Measurements from ENCODE around the gene SKP2.

Gene SKP2

DNA sequence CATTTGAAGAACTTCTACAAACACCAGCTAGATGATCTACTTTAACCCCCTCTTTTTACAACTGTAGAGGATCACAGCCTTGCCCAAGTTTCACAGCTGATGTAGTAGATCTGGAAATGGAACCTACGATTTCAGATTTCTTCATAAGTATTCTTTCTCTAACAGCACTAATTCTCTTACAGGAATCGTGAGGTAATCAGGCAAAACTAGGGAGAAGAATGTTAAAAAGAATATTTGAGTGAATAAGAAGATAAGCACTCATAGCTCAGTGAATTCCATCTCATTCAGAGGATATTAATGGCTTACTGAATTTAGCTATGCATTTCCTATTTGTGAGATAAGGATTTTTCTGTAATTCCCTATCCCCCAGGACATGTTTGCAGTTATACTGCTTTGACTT lies 47.7 kb downstream of the SKP2 start:
- no peak for DNase-seq (ENCODE audit: low spot score)

DNA sequence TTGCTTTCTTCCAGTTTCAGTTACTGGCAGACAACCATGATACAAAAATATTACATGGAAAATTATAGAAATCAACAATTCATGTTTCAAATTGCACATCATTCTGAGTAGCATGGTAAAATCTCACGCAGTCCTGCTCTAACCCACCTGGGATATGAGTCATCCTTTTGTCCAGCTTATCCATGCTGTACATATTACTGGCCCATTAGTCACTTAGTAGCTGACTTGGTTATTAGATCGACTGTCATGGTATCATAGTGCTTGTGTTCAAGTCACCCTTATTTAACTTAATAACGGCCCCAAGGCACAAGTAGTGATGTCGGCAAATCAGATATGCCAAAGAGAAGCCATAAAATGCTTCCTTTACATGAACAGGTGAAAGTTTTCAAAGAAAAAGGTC lies 48.6 kb downstream of the SKP2 start:
- DNase-seq (ENCODE audit: low spot score), result no peak

DNA sequence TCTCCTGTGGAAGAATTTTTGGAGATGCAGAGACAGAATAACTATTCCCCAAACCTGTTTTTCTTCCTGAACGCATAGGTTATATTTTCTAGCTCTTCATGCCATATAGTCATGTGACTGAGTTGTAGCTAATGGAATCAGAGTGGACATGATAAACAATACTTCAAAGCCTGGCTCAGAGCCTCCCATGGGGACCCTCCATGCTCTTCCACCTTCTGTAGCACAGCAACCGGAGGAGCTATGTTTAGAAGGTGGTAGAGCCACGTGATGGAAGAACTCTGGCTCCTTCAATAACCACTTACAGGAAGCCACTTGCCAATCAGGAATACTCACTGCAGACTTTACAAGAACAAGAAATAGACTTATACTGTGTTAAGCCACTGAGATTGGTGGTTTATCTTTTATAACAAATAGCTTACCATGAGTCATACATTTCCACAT lies 50.6 kb downstream of the SKP2 start:
- DNase-seq (ENCODE audit: low spot score), result peak; percentile 8

DNA sequence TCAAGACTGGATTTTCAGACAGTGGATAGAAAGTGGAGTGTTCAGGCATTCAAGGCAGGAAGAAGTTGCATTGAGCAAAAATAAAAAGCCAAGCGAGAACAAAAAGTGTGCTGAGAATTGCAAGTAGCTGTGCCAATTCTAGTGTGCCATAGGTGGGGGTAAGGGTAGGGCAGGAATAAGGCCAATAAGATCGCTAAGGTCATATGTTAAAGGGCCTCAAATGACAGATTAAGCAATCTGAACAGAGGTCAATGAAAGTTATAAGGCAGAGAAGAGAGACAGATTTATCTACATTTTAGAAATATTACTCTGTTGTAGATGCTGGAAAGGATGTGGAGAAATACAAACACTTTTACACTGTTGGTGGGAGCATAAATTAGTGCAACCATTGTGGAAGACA lies 53.4 kb downstream of the SKP2 start:
- no peak for DNase-seq (ENCODE audit: low spot score)

DNA sequence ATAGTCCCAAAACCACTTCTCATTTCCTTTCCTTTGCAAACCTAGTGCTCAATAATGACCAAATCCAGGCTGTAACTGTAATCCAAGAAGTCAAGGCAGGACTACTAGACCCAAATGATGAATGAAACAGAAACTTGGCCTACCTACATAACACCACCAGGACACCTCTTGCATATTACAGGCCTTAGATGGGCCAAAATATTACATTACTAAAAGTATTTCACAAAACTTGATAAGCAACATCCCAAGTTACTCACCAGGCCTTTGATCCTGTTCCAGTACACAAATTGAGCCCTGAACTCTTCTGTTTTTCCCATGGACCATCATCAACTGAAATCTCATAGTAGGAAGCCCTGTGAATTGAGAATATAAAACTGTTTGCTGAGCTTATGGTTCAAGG lies 55.0 kb downstream of the SKP2 start:
- DNase-seq (ENCODE audit: low spot score), result no peak

DNA sequence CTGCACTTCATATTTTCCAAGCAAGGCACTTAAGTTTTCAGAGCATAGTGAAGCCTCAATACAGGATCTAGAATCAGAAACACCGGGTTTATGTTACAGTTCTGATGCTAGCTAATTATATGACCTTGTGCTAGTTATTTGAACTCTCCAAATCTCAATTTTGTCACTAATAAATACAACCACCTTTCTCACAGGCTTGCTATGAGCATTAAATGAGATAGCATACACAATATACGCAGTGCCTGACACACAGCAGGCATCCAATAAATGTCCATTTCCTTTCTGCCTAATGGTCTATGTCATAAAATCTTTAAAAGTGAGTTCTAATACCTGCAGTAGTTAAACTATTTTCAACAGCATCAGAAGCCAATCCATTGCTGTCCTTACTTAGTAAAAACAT lies 56.9 kb downstream of the SKP2 start:
- no peak for DNase-seq (ENCODE audit: low spot score)

DNA sequence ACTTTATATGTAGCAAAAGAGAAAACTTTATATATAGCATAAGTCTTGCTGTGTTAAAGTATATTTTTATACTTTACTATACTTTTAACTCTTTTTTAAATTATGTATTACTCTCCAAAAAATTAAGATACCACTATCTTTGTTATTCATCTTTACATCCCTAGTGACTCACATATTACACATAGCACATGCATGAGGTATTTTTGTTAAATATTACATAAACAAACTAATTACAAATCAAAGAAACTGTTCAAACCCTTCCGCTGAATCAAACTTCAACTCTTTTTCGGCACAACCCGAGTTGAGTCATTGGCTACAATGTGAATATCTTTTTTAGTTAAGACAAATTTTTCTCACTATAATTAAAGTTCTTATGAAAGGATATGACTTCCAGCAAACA lies 57.8 kb downstream of the SKP2 start:
- no peak for DNase-seq (ENCODE audit: low spot score)

DNA sequence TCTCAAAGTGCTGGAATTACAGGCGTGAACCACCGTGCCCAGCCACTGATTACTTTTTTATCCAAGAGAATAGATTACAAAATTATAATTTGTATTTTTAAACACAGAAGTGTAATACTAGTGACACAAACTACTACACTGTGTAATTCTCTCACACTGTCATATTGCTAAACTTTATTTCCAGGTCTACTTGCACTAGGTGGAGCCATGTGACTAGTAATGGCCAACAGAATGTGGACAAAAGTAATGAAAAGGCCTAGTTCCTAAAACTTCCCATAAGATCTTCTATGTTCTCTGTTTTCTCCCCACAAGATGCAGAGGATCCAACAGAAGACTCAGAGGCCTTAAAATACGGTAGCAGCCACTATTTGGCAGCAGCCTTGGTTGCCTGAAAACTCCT lies 62.5 kb downstream of the SKP2 start:
- no peak for DNase-seq (ENCODE audit: low spot score)

DNA sequence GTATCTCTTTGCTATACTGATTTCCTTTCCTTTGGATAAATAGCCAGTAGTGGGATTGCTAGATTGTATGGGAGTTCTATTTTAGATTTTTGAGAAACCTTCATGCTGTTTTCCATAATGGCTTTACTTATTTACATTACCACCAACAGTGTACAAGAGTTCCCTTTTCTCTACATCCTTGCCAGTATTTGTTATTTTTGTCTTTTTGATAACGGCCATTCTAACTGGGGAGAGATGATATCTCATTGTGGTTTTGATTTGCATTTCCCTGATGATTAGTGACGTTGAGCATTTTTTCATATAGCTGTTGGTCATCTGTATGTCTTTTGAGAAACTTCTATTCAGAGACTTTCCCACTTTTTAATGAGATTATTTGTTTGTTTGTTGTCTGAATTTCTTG lies 64.0 kb downstream of the SKP2 start:
- no peak for DNase-seq (ENCODE audit: low spot score)

DNA sequence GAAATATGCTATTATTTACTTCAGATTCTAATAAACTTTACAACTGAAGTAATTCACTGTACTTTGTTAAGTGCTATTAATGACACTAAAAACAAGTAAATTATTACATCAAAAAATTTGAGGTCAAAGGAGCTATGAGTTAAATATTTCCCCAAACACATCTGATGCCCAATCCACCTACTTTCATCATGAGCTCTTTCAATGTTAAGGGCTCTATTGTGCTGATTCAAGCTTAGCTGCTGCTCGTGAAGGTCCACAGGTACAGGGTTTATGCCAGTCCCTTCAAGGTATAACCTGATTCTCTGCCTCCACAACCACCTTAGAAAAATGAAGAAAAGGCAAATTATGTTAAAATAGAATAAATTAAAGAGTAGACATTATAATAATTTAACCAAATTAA lies 65.7 kb downstream of the SKP2 start:
- no peak for DNase-seq (ENCODE audit: low spot score)

DNA sequence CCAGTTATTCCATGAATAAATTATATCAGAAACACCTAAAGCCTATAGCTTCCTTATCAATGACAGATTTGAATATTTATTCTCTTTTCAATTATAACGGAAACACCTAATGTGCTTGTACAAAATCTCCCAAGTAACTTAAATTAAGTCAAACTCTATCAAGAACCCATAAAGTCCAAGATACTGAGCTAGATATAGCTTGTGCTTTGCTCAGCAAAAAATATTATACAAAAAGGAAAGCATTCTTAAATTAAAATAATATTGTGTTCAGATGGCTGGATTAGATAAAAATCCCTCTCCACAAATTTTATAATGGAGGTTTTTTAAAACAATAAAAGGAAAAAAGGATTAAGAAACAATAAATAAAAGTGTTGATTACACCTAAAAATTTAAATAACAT lies 66.1 kb downstream of the SKP2 start:
- DNase-seq (ENCODE audit: low spot score), result no peak

DNA sequence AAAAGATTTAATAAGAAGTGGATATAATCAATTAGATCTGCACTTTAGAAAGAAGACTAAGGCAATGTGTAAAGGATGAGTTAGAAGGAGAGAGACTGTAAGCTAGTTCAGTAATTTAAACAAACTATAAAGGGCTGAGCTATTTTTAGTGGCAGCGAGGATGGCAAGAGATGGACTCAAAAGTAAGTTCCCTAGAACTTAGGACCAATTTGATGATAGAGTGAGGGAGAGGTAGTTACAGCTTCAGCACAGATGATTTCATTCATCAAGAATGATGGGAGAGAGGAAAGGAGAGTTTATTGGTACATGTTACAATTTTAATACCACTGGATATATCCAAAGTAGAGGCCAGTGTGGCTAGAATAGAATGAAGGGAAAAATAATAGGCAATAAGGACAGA lies 70.7 kb downstream of the SKP2 start:
- no peak for DNase-seq (ENCODE audit: low spot score)

DNA sequence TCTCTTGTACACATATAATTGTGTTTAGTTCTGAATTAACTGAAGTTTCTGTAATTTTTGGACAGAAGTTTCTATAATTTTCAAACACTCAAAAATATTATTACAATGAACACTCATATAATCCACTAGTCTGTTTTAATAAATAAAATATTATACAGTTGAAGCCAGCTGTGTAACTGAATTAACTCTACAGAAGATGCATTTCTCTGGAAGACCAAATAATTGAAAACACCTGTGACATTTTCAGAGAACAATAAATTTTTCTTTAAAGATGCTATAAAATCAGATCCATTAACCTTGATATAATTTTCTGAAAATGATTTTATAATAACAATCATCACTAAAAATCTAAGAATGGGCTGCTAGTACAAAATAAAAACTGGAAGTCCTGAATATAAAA lies 75.1 kb downstream of the SKP2 start:
- no peak for DNase-seq (ENCODE audit: low spot score)

DNA sequence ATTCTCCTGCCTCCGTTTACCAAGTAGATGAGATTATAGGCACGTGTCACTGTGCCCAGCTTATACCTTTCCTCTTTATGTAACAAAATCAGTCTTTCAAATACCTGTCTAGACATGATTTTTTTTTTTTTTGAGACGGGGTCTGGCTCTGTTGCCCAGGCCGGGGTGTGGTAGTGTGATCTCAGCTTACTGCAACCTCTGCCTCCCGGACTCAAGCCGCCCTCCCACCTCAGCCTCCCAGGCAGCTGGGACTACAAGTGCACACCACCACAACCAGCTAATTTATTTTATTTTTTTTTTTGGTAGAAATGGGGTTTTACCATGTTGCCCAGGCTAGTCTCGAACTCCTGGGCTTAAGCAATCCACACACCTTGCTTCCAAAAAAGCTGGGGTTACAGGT lies 76.6 kb downstream of the SKP2 start:
- DNase-seq (ENCODE audit: low spot score), result no peak

DNA sequence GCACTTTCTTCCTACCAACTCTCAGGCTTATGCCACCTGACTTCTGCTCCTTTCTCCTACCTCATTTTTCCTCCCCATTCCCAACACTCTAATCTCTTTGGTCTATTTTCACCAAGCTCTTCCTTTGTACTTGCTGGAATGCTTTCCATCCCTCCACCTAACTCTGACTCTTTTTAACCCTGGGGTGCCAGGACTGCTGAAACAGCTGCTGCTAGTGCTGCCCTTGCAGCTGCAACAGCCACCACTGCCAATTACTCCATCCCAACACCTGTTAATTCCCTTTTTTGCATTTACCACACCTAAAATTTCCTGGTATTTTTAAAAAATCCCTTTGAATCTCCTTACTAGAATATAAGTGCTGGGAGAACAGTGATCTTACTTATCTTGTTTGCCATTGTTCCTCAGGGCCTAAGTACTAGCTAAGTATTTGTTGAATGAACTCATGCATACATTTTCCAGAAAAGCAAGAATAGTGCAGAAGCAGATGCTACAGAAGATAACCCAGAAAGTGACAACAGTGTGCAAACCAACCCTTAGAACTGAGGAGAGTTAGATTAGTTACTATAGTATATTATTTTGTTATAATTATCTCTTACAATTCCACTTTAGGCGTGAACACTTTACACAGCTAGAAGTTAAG lies 78.4 kb downstream of the SKP2 start:
- DNase-seq (ENCODE audit: low spot score), result no peak

DNA sequence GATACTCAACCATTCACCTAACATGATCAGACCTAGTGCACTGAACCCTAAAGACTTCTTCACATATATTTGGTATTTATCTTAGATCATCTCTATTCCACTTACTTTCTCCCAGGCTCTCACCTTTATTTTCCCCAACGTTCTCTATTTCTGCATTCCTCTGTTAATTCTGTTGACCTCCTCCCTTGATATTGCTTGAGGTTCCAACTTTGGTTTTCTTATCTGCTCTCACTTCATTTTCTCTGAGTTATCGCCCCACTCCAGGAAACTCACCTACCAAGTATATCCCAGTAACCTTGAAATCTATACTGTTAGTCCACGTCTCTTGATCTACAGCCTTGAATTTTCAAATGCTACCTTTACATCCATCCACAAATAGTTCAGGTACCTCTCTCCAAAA lies 80.6 kb downstream of the SKP2 start:
- no peak for DNase-seq (ENCODE audit: low spot score)

Data from AG08396 (cell line).